A549 (cell line): ENCODE data around the gene RPL27.

ENCODE experiments used
- BHLHE40 ChIP-seq: IDR thresholded peaks from 2 replicates; pipeline ENCODE4 v1.6.1; 2012; ENCODE audit warnings: low read depth, low read length, inconsistent platforms
- HDAC2 ChIP-seq: fragments of 200-600 bp; sonication (generic); IDR thresholded peaks from 2 replicates; pipeline ENCODE4 v1.6.1; 2016
- JUN ChIP-seq, 2 experiments: fragments of >200 bp; sonication (Bioruptor Twin); formaldehyde crosslinking; IDR thresholded peaks; 2 replicates in 1 of 2; 3 replicates in 1 of 2; pipeline ENCODE4 v1.6.1; 2016 to 2017
- MAFK ChIP-seq: fragments of 450-650 bp; IDR thresholded peaks from 2 replicates; pipeline ENCODE4 v1.6.1; 2014; ENCODE audit not compliant: partially characterized antibody
- MAZ ChIP-seq: fragments of 150-350 bp; IDR thresholded peaks from 2 replicates; pipeline ENCODE4 v1.6.1; 2014; ENCODE audit warnings: antibody characterized with exemption, low read depth, low read length, borderline replicate concordance
- POLR2A ChIP-seq: IDR thresholded peaks from 2 replicates; pipeline ENCODE4 v1.6.1; 2012; ENCODE audit warnings: mild to moderate bottlenecking, low read length
- RFX5 ChIP-seq: fragments of 450-650 bp; IDR thresholded peaks from 2 replicates; pipeline ENCODE4 v1.7.1; 2014; ENCODE audit warnings: antibody characterized with exemption, mild to moderate bottlenecking, moderate library complexity
- SMC3 ChIP-seq: fragments of >200 bp; sonication (Bioruptor Twin); formaldehyde crosslinking; IDR thresholded peaks from 3 replicates; pipeline ENCODE4 v1.6.1; 2018; ENCODE audit warnings: inconsistent platforms
- TF ChIP-seq, protein P1 (sequence below): IDR thresholded peaks from 2 replicates; pipeline ENCODE4 v1.6.1; 2012
- TF ChIP-seq, protein P2 (sequence below): fragments of >200 bp; sonication (Bioruptor Twin); formaldehyde crosslinking; IDR thresholded peaks from 3 replicates; pipeline ENCODE4 v1.5.1; 2016
- TF ChIP-seq, protein P3 (sequence below): fragments of 450-650 bp; IDR thresholded peaks from 2 replicates; pipeline ENCODE4 v1.6.1; 2014; ENCODE audit warnings: antibody characterized with exemption
- TF ChIP-seq, protein P4 (sequence below): fragments of 200-600 bp; sonication (generic); IDR thresholded peaks from 2 replicates; pipeline ENCODE4 v1.6.1; 2016; ENCODE audit warnings: antibody characterized with exemption, mild to moderate bottlenecking, moderate library complexity

DNA sequence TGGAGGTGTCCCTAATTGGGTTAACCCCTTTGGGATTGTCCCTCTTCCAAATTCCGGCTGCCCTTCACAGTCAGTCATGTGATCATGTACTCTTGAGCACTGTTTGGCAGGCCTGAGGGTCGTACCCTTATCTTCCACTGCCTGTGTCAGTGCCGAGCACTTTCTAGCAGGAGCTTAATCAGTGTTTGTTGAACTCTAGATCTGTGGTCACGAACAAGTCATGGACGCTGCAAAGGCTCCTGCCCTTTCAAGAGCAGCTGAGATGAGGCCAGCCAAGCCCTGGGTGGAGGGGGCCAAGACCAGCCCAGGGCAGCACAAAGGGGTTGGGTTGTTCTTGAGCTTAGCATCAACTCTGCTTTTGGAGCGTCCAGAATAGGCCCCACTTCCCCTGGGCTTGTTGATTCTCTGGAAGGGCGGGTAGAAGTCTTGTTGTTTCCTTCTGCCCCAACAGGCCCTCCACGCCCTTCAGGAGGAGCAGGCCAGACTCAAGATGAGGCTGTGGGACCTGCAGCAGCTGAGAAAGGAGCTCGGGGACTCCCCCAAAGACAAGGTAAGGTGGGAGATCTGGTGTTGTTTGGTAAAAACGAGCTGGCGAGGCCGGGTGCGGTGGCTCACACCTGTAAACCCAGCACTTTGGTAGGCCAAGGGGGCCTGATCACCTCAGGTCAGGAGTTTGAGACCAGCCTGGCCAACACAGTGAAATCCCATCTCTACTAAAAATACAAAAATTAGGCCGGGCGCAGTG, 13.7 kb downstream of the RPL27 start:
- TF ChIP-seq, protein P1, sequence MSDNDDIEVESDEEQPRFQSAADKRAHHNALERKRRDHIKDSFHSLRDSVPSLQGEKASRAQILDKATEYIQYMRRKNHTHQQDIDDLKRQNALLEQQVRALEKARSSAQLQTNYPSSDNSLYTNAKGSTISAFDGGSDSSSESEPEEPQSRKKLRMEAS: no peak
- TF ChIP-seq, protein P2, sequence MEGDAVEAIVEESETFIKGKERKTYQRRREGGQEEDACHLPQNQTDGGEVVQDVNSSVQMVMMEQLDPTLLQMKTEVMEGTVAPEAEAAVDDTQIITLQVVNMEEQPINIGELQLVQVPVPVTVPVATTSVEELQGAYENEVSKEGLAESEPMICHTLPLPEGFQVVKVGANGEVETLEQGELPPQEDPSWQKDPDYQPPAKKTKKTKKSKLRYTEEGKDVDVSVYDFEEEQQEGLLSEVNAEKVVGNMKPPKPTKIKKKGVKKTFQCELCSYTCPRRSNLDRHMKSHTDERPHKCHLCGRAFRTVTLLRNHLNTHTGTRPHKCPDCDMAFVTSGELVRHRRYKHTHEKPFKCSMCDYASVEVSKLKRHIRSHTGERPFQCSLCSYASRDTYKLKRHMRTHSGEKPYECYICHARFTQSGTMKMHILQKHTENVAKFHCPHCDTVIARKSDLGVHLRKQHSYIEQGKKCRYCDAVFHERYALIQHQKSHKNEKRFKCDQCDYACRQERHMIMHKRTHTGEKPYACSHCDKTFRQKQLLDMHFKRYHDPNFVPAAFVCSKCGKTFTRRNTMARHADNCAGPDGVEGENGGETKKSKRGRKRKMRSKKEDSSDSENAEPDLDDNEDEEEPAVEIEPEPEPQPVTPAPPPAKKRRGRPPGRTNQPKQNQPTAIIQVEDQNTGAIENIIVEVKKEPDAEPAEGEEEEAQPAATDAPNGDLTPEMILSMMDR: no peak
- TF ChIP-seq RFX5: no peak
- no peak for TF ChIP-seq HDAC2
- TF ChIP-seq SMC3: no peak
- no peak for TF ChIP-seq POLR2A
- TF ChIP-seq, protein P3, sequence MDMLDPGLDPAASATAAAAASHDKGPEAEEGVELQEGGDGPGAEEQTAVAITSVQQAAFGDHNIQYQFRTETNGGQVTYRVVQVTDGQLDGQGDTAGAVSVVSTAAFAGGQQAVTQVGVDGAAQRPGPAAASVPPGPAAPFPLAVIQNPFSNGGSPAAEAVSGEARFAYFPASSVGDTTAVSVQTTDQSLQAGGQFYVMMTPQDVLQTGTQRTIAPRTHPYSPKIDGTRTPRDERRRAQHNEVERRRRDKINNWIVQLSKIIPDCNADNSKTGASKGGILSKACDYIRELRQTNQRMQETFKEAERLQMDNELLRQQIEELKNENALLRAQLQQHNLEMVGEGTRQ: no peak
- no peak for TF ChIP-seq MAZ
- TF ChIP-seq BHLHE40: no peak
- TF ChIP-seq MAFK: no peak
- TF ChIP-seq, protein P4, sequence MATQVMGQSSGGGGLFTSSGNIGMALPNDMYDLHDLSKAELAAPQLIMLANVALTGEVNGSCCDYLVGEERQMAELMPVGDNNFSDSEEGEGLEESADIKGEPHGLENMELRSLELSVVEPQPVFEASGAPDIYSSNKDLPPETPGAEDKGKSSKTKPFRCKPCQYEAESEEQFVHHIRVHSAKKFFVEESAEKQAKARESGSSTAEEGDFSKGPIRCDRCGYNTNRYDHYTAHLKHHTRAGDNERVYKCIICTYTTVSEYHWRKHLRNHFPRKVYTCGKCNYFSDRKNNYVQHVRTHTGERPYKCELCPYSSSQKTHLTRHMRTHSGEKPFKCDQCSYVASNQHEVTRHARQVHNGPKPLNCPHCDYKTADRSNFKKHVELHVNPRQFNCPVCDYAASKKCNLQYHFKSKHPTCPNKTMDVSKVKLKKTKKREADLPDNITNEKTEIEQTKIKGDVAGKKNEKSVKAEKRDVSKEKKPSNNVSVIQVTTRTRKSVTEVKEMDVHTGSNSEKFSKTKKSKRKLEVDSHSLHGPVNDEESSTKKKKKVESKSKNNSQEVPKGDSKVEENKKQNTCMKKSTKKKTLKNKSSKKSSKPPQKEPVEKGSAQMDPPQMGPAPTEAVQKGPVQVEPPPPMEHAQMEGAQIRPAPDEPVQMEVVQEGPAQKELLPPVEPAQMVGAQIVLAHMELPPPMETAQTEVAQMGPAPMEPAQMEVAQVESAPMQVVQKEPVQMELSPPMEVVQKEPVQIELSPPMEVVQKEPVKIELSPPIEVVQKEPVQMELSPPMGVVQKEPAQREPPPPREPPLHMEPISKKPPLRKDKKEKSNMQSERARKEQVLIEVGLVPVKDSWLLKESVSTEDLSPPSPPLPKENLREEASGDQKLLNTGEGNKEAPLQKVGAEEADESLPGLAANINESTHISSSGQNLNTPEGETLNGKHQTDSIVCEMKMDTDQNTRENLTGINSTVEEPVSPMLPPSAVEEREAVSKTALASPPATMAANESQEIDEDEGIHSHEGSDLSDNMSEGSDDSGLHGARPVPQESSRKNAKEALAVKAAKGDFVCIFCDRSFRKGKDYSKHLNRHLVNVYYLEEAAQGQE: no peak
- no peak for TF ChIP-seq JUN (IDR thresholded peaks at IDR 0.05)
